ENCODE data around the gene TOMM40L.

The TOMM40L gene

GRCh38 chr1:161225534-161226319 lies at the start of gene TOMM40L:
Gene TOMM40L, plus strand, starts transcription at chr1:161226060. Its CDS starts 430 bp downstream, at chr1:161226490.
- peak; percentile 88 to 98 for DNase-seq

- no peak for DNase-seq
Measured at GRCh38 chr1:161176468-161177111, 49.3 kb upstream of the TOMM40L start.

GRCh38 chr1:161177112-161177935 lies 48.5 kb upstream of the TOMM40L start, which contains the start of gene B4GALT3:
Gene B4GALT3, minus strand, starts transcription at chr1:161177507. Its CDS starts 1,447 bp downstream, at chr1:161176060.
- DNase-seq = peak; percentile 59 to 90

GRCh38 chr1:161177936-161178244 lies 48.0 kb upstream of the TOMM40L start:
- DNase-seq = no peak

- DNase-seq = no peak
Measured at GRCh38 chr1:161179698-161180097, 46.2 kb upstream of the TOMM40L start.

GRCh38 chr1:161180639-161181038 lies 45.2 kb upstream of the TOMM40L start:
- DNase-seq = no peak

- no peak for DNase-seq
Measured at GRCh38 chr1:161182214-161182613, 43.6 kb upstream of the TOMM40L start.

GRCh38 chr1:161185282-161185682 lies 40.6 kb upstream of the TOMM40L start:
- peak; percentile 59 to 64 for DNase-seq

- DNase-seq = peak; percentile 8 to 29
Measured at GRCh38 chr1:161185732-161186311, 40.0 kb upstream of the TOMM40L start.

GRCh38 chr1:161187311-161187710 lies 38.5 kb upstream of the TOMM40L start:
- DNase-seq = no peak

- DNase-seq = no peak
Measured at GRCh38 chr1:161188381-161188780, 37.5 kb upstream of the TOMM40L start.

GRCh38 chr1:161189036-161189435 lies 36.8 kb upstream of the TOMM40L start:
- DNase-seq = no peak

GRCh38 chr1:161190962-161191521 lies 34.8 kb upstream of the TOMM40L start:
- DNase-seq = peak; percentile 9 to 29

GRCh38 chr1:161191971-161192370 lies 33.9 kb upstream of the TOMM40L start:
- no peak for DNase-seq

GRCh38 chr1:161192476-161193465 lies 33.1 kb upstream of the TOMM40L start:
- peak; percentile 59 to 84 for DNase-seq

- DNase-seq = peak; percentile 80 to 83
Measured at GRCh38 chr1:161193561-161194235, 32.2 kb upstream of the TOMM40L start.

GRCh38 chr1:161195171-161195570 lies 30.7 kb upstream of the TOMM40L start:
- DNase-seq = peak; percentile 11 to 25

GRCh38 chr1:161196111-161196510 lies 29.7 kb upstream of the TOMM40L start:
- DNase-seq = no peak

- DNase-seq = peak; percentile 17 to 24
Measured at GRCh38 chr1:161196521-161197451, 29.1 kb upstream of the TOMM40L start.

Measured in hippocampal formation (tissue), 2 donors.